HG03060 (cell line): ENCODE data around the gene ZNF546.

Source experiments
- ATAC-seq: cut with Tn5 transposase; IDR thresholded peaks from one replicate; pipeline ENCODE4 v1.9.1; 2021; ENCODE audit warnings: low read depth, moderate number of reproducible peaks; ENCODE audit not compliant: unreplicated experiment

Gene ZNF546

DNA sequence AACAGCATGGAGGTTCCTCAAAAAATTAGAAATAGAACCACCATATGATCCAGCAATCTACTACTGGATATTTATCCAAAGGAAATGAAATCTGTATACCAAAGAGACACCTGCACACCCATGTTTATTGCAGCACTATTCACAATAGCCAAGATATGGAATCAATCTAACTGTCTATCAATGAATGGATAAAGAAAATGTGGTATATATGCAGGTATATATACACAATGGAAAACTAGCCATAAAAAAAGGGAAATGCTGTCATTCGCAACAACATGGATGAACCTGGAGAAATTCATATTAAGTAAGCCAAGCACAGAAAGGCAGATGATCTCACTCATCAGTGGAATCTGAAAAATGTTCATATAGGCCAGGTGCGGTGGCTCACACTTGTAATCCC is 56.6 kb downstream of the ZNF546 start:
- no peak for ATAC-seq

GRCh38 chr19:40054632-40055031 is 57.8 kb downstream of the ZNF546 start:
- ATAC-seq: no peak

DNA sequence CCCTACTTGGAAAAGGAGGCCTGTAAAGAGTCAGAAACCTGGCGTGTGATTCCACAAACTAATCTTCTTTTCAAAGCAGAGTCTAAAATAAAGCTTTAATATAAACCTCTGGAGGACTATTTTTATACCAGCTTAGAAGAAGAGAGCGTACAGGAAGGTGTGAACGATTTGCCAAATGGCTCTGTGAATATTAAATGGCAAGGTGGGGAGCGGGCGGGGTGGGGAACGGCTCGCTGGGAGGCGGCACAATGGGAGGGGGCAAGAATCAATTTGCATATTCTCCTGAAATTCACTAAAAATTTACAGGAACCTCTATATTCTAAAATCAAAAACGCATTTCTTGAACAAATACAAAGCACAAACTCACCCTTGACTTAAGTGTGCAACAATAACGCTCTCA is 58.2 kb downstream of the ZNF546 start:
- no peak for ATAC-seq

GRCh38 chr19:40055832-40056504 is 59.1 kb downstream of the ZNF546 start, which contains the start of gene ZNF780B:
Gene ZNF780B (minus strand): TSS chr19:40056231. CDS start chr19:40050332, 5,899 bp downstream.
- no peak for ATAC-seq

DNA sequence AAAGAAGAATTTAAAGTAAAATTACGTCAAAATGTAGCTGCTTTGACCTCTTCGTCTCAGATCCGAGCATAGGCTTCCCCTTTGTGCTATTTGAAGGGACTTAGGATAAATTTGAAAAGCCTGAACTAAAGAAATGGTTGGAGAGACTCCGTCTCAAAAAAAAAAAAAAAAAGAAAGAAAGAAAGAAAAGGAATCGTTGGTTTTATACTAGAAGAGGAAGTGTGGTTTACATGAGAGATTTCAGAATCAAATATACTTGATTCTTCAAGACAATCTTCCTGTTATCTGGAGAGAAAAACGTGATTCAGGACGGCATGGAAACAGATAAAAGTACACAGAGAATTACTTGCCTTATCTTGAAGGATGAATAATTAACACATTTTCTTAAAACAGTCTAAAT is 59.6 kb downstream of the ZNF546 start:
- ATAC-seq: no peak

DNA sequence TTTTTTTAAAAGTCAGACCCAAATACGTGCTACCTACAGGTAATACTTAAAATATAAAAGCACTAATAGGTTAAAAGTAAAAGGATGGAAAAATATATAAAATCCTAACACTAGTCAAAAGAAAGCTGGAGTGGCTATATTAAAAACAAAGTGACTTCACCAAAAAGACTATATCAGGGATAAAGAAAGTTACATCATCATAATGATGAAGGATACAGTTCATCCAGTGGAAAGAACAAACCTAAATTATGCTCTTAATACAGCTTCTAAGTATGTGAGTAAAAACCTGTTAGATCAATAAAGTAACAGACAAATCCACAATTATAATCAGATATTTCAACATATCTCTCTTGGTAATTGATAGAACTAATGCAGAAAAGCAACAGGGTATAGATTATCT is 60.3 kb downstream of the ZNF546 start:
- ATAC-seq: no peak

- no peak for ATAC-seq
Measured at GRCh38 chr19:40059624-40060023, 62.8 kb downstream of the ZNF546 start.

GRCh38 chr19:40070058-40070457 is 73.2 kb downstream of the ZNF546 start:
- ATAC-seq: no peak
